Subcutaneous abdominal adipose tissue (tissue), 5 donors: Measurements from ENCODE around the gene LZTR1.
A peak's percentile ranks its signal among the peaks of the same experiment; 100 is the strongest.
"Not testable (repeated sequence)": the region's sequence is repeated elsewhere in the genome, so short reads cannot be mapped to it uniquely, and the experiment has no call there.

ENCODE experiments used
- H3K27ac ChIP-seq: one replicate; pipeline ENCODE4 v1.7.0; 2013; ENCODE audit warnings: low read depth, mild to moderate bottlenecking, inconsistent platforms, low read length, moderate library complexity
- H3K27me3 ChIP-seq, 5 donors: one replicate each; pipeline ENCODE4 v1.7.0; 2013; ENCODE audit warnings: low read length in 5 of 5, inconsistent platforms in 1 of 5; ENCODE audit not compliant: control insufficient read depth in 5 of 5, insufficient read depth in 4 of 5
- H3K36me3 ChIP-seq, 5 donors: one replicate each; pipeline ENCODE4 v1.7.0; 2013; ENCODE audit warnings: low read length in 5 of 5; ENCODE audit not compliant: control insufficient read depth in 5 of 5, insufficient read depth in 5 of 5
- H3K4me1 ChIP-seq, 5 donors: one replicate each; pipeline ENCODE4 v1.7.0; 2013; ENCODE audit warnings: low read length in 5 of 5, mild to moderate bottlenecking in 3 of 5, moderate library complexity in 1 of 5; ENCODE audit not compliant: control insufficient read depth in 5 of 5, insufficient read depth in 5 of 5
- H3K4me3 ChIP-seq, 5 donors: one replicate each; pipeline ENCODE4 v1.7.0; 2013; ENCODE audit warnings: low read length in 5 of 5, low read depth in 1 of 5
- H3K9ac ChIP-seq, 5 donors: one replicate each; pipeline ENCODE4 v1.7.0; 2013; ENCODE audit warnings: low read length in 5 of 5, mild to moderate bottlenecking in 4 of 5, moderate library complexity in 3 of 5
- H3K9me3 ChIP-seq, 5 donors: one replicate each; pipeline ENCODE4 v1.7.0; 2013; ENCODE audit warnings: low read length in 5 of 5; ENCODE audit not compliant: control insufficient read depth in 5 of 5
- donor health status: healthy.
- donor health status: healthy.
- donor health status: healthy.
- donor health status: healthy.
- donor health status: healthy.

The LZTR1 gene

GRCh38 chr22:20965104-20965887 lies 16.8 kb upstream of the LZTR1 start:
- peaks cover 12 to 23% (median 17%) of the 10 kb centered on the region in 5 donors for H3K27me3 ChIP-seq
- H3K9me3 ChIP-seq = no peaks in the 10 kb centered on the region
- H3K4me3 ChIP-seq = peak overlapping the region in 3 of 5 donors; percentile 26 to 38 (median 30)
- peaks cover 0 to 33% (median 10%) of the 10 kb centered on the region in 5 donors for H3K4me1 ChIP-seq
- H3K9ac ChIP-seq = no peak overlapping the region
- no peak overlapping the region for H3K27ac ChIP-seq
- H3K36me3 ChIP-seq = no peaks in the 10 kb centered on the region

GRCh38 chr22:20965888-20966855 lies 15.9 kb upstream of the LZTR1 start:
- H3K27ac ChIP-seq = no peak overlapping the region

GRCh38 chr22:20966883-20967696 lies 15.0 kb upstream of the LZTR1 start, which contains the start of gene AIFM3:
Gene AIFM3 (plus strand): TSS chr22:20967255. CDS start chr22:20967945, 690 bp downstream.
- Histone ChIP-seq H3K9ac (no peak within 1 kb of the TSS), H3K9me3 (no peaks in the 10 kb centered on the region), H3K4me1 (peaks cover 0 to 30% (median 10%) of the 10 kb centered on the region in 5 donors), H3K36me3 (no peaks in the 10 kb centered on the region), H3K27ac (no peak within 1 kb of the TSS), H3K4me3 (no peak within 1 kb of the TSS), H3K27me3 (peaks cover 12 to 23% (median 17%) of the 10 kb centered on the region in 5 donors)

More at GRCh38 chr22:20965888-20966855, 15.9 kb upstream of the LZTR1 start:
- H3K36me3 ChIP-seq = no peaks in the 10 kb centered on the region
- H3K4me3 ChIP-seq = no peak overlapping the region
- H3K9ac ChIP-seq = no peak overlapping the region
- H3K9me3 ChIP-seq = no peaks in the 10 kb centered on the region
- H3K27me3 ChIP-seq = peaks cover 12 to 23% (median 17%) of the 10 kb centered on the region in 5 donors
- peaks cover 0 to 33% (median 10%) of the 10 kb centered on the region in 5 donors for H3K4me1 ChIP-seq

DNA sequence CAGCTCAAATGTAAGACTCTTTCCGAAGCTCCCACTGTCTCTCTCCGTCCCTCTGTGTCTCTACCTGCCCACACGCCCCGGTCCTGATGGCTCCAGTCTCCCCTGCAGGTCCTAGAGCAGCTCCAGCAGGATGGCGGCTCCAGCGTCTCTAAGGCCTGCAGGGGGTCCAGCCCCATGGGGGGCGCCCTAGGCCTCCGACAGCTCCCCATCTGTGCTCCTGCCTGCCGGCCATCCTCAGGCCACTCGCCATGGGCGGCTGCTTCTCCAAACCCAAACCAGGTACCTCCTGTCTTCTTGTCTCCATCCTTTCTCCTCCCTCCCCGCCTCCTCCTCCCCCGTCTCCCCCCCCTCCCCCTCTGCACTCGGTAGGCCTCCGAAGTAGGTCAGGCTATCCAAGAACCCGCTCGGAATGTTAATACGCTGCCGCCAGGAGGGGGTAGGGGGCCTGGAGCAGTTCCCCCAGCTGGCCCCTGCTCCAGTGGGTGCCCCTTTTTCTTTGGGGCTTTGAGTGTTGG lies 14.3 kb upstream of the LZTR1 start:
- Histone ChIP-seq H3K4me1 (peaks cover 0 to 34% (median 10%) of the 10 kb centered on the region in 5 donors), H3K27ac (no peak overlapping the region), H3K27me3 (peaks cover 12 to 23% (median 17%) of the 10 kb centered on the region in 5 donors), H3K9ac (no peak overlapping the region), H3K9me3 (no peaks in the 10 kb centered on the region), H3K4me3 (no peak overlapping the region), H3K36me3 (no peaks in the 10 kb centered on the region)

DNA sequence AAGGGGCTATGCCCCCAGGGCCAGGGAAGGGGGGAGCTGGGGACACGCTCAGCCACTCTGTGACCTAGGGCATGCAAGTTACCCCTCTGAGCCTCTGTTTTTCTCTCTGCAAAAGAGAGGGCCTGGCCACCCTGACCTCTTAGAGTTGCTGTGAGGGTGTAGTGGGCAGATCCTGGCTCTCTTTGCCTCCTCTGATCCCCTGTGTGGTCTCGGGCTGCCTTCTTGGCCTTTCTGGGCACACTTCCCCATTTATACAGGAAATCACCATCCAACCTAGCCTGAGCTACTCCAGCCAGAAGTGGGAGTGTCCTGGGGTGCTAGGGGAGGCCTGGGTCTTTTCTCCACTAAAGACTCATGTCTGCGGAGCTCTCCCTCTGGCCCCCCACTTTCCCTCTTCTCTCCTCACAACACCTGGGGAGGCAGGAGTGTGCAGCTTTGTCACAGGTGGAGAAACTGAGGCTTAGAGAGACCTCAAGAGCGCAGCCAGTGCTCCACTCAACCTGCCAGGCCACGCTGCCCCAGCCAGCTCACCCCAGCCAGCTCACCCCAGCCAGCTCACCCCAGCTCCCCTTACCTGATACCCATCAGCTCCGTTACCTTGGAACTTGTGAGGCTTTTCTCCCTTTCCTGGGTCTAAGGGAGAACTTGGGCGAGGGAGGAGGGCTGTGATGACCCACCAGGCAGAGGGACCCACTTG lies 13.7 kb upstream of the LZTR1 start:
- H3K27me3 ChIP-seq = peaks cover 12 to 19% (median 17%) of the 10 kb centered on the region in 5 donors
- H3K36me3 ChIP-seq = no peaks in the 10 kb centered on the region
- no peaks in the 10 kb centered on the region for H3K9me3 ChIP-seq
- H3K27ac ChIP-seq = no peak overlapping the region
- H3K4me3 ChIP-seq = no peak overlapping the region
- H3K9ac ChIP-seq = no peak overlapping the region
- H3K4me1 ChIP-seq = peaks cover 0 to 34% (median 10%) of the 10 kb centered on the region in 5 donors

DNA sequence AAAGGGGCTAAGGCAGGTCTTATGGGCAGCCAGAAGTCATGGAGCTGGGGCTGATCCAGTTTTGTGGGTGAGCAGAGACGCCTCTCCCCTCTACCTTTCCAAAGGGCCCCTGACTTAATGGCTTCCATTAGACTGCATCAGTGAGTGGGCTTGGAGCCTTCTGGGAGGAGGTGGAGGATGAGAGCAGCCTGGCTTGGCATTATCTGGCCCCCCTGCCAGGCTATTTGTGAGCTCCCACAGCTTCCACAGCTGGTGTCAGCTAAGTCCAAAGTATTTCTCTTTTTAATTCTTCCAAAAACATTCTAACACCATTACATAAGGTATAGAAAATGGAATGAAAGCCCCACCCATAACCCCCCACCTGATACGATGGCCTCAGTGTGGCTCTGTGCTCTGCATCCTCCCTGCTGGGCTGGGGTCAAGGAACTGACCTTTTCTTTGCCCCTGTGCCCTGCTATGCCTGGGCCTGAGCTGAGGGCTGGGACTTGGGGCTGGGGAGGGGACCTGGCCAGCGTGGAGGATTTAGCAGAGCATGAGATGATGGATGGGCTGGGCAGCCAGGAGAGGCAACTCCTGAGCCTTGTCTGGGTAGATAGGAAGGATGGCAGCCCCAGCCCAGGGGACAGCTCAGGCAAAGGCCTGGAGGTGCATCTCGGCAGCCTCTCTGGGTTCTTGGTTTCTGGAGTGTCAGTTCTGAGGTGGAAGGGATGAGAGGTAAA lies 11.0 kb upstream of the LZTR1 start:
- H3K27ac ChIP-seq = no peak overlapping the region
- H3K4me3 ChIP-seq = no peak overlapping the region

DNA sequence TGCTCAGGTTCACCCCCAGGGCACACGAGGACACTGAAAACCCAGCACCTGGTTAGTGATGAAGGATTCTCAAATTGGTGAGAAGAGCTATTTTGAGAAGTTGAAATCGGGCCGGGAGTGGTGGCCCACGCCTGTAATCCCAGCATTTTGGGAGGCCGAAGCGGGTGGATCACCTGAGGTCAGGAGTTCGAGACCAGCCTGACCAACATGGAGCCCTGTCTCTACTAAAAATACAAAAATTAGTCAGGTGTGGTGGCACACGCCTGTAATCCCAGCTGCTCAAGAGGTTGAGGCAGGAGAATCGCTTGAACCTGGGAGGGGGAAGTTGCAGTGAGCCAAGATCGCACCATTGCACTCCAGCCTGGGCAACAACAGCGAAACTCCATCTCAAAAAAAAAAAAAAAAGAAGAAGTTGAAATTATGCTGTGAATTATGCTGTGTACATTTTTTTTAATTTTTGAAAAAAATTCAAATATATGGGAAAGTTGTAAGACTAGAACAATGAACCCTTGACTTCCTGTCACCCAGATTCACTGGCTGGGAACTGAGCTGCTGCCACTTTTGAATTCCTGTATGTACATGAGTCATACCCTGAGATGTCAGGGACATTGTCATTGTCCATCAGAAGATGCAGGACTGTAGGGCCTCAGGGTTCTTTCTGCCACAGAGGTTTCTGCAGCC lies 9.9 kb upstream of the LZTR1 start:
- H3K4me3 ChIP-seq, H3K9me3 ChIP-seq, H3K27ac ChIP-seq, H3K27me3 ChIP-seq, H3K36me3 ChIP-seq, H3K9ac ChIP-seq: not testable (repeated sequence)
- peaks cover 0 to 21% (median 2%) of the 10 kb centered on the region in 5 donors for H3K4me1 ChIP-seq

More for the DNA sequence above, 11.0 kb upstream of the LZTR1 start:
- H3K4me1 ChIP-seq = peaks cover 0 to 21% (median 2%) of the 10 kb centered on the region in 5 donors
- no peaks in the 10 kb centered on the region for H3K9me3 ChIP-seq
- no peaks in the 10 kb centered on the region for H3K36me3 ChIP-seq
- H3K27me3 ChIP-seq = no peaks in the 10 kb centered on the region
- H3K9ac ChIP-seq = no peak overlapping the region

DNA sequence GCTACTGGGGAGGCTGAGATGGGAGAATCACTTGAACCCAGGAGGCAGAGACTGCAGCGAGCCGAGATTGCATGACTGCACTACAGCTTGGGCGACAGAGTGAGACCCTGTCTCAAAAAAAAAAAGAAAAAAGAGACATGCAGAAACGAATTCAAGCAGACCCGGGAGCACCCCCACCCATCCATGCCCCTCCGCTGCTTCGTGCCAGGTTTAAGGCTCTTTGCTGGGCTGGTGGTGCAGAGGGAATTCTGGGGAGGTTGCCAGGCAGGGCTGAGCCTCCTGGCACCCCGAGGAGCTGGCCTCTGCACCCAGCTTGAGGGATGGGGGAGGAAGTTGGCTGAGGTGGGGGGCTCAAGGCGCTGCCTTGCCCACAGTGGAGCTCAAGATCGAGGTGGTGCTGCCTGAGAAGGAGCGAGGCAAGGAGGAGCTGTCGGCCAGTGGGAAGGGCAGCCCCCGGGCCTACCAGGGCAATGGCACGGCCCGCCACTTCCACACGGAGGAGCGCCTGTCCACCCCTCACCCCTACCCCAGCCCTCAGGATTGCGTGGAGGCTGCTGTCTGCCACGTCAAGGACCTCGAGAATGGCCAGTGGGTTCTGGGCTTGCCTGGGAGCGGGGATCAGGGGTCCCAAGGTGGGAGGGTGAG lies 9.0 kb upstream of the LZTR1 start:
- peaks cover 0 to 14% (median 2%) of the 10 kb centered on the region in 5 donors for H3K4me1 ChIP-seq
- H3K36me3 ChIP-seq = no peaks in the 10 kb centered on the region
- no peak overlapping the region for H3K4me3 ChIP-seq
- H3K9me3 ChIP-seq = peaks cover 0 to 4% (median 0%) of the 10 kb centered on the region in 5 donors
- H3K27me3 ChIP-seq = peaks cover 0 to 2% (median 0%) of the 10 kb centered on the region in 5 donors
- H3K9ac ChIP-seq = no peak overlapping the region
- H3K27ac ChIP-seq = no peak overlapping the region
